Stimulated activated CD4-positive, alpha-beta T cell treated with anti-CD3 and anti-CD28 coated beads, Interleukin-1b, Interleukin-23, amount 100 ng/mL, for 1 hour (primary cell): Measurements from ENCODE around the gene CTSA.
"Not testable (repeated sequence)": the region's sequence is repeated elsewhere in the genome, so short reads cannot be mapped to it uniquely, and the experiment has no call there.

Source experiments
- DNase-seq, 2 donors: peaks; one replicate each; pipeline ENCODE4 v3.0.0-alpha.2; 2020; ENCODE audit warnings: low read depth in 2 of 2

Gene CTSA

GRCh38 chr20:45894797-45895196, 3.7 kb downstream of the CTSA start:
- no peak for DNase-seq

GRCh38 chr20:45896641-45897161, 5.6 kb downstream of the CTSA start:
- DNase-seq: no peak

- DNase-seq: no peak
These were observed 6.2 kb downstream of the CTSA start for GRCh38 chr20:45897289-45897688.

DNA sequence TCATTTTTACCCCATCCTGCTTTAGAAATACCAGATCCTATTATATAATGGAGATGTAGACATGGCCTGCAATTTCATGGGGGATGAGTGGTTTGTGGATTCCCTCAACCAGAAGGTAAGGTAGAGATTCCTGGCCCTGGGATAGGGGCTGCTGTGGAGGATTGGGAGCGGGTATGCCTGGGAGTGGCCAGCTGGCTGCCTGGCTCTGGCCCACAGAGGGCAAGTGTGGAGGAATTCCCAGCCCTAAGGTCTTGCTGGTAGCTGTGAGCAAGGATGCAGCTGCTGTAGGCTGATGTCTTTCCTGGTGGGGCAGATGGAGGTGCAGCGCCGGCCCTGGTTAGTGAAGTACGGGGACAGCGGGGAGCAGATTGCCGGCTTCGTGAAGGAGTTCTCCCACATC, 6.6 kb downstream of the CTSA start:
- no peak for DNase-seq

- DNase-seq: no peak
These were observed 7.2 kb downstream of the CTSA start for GRCh38 chr20:45898285-45898684.

DNA sequence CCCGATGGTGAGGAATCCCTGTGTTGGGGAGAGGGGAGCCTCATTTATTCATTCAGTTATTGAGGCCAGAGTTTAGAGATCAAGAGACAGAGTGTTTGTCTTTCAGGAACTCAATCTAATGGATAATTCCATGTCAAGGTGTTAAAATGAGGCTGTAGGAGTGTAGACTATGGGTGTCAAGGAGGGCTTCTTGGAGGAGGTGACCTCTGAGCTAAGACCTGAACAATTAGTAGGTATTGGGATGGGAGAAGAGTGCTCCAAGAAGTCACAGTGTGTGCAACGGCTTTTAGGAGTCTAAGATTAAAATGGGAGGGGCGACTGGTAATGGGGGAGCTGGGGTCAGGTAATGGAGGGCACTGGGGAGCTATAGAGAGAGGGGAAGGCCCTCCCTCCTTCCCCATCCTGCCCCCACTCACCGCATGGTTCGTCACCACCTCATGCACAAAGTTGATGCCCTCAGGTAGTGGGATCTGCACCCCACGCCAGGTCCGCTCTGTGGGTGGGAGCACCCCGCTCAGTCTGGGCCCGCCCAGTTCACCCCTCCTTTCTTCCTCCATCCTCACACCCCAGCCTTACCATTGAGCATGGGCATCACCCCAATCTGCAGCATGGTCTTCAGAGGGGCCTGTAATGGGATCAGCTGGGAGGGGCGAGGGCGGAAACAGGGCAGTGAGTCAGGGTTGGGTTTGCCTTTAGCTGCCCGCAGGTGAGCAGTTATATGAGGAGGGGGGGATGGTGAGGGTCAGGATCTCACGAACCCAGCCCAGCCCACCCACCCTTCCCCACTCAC, 8.1 kb downstream of the CTSA start:
- no peak for DNase-seq

DNA sequence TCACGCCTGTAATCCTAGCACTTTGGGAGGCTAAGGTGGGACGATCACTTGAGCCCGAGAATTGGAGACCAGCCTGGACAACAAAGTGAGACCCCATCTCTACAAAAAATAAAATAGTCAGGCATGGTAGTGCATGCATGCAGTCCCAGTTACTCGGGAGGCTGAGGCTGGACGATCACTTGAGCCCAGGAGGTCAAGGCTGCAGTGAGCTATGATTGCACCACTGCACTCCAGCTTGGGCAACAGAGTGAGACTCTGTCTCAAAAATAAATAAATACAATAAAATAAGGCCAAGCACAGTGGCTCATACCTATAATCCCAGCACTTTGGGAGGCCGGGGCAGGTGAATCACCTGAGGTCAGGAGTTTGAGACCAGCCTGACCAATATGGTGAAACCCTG, 10.2 kb downstream of the CTSA start:
- not testable (repeated sequence) for DNase-seq

- no peak for DNase-seq
These were observed 11.1 kb downstream of the CTSA start for GRCh38 chr20:45902199-45902701.

DNA sequence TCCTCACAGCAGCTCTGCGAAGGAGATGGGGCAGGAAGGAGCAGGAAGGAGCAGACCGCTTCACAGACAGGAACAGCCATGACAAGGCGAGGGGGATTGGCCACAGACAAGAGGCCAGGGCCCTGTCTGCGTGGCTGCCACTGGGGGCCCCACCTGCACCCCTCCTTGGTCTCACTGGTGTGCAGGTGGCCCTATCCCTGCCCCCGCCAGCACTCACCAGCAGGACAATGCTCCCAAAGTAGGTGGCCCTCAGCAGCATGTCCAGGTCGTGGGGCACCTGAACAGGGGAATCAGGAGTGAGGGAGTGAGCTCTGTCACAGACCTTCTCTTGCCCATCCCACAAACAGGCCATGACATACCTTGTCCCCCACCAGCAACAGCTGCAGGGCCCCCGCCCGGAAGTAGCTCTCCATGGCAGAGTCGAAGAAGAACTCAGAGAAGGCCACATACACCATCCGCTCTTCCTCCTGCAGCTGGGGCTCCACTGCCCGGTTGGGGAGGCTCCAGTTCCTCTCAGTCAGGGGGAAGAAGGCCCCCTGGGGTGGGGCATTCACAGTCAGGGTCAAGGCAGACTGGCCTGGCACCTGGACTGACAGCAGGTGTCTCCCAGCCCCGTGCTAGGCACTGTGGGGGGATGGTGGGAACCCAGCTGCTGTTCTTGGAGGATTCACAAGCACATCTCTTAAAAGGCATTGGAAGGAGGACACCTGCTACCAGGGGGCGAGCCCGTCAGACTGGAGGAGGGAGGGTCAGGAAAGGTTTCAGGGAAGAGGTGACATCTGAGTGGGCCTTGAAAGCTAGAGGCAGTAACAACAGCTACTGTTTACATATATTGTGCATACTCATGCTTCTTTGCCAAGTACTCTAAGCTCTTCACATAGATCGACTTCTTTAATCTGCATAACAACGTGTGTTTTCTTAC, 13.7 kb downstream of the CTSA start:
- DNase-seq: no peak

DNA sequence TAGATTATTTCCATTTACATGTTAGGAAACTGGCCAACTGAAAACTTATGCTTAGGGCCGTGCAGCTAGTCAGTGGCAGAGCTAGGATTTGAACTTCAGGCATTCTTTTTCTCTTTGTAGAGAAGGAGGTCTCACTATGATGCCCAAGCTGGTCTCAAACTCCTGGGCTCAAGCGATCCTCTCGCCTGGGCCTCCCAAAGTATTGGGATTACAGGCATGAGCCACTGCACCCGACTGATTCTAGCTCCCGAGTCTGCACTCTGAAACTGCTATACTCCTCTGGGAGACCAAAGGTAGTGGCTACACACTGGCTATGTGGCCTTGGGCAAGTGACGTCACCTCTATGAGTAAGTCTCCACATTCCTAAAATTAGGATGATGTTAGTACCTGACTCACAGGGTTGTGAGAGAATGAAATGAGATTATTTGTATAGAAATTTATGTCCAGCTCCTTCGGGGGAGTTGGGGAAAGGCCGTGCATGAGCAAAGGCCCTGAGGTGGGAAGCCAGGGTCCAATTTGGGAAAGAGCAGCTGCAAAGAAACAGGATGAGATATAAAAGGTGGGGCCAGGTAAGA, 14.5 kb downstream of the CTSA start:
- no peak for DNase-seq

GRCh38 chr20:45907219-45907948, 16.2 kb downstream of the CTSA start:
- no peak for DNase-seq

DNA sequence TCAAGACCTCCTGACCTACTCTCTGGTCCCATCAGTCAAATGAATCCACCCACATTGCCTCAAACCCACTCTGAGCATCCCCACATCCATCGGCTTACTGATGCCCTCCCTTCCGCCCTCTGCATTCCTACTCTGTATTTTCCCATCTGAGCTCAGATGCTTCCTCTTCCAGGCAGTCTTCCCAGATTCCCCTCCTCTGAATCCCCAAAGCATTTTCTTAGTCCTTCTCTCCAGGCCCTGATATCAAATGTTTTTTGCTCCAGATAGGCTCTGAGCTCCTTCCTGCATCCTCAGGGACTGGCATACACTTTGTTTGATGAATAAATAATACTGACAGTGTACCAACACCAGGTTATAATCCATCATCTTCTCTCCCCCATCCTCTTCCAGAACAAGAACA, 16.9 kb downstream of the CTSA start:
- DNase-seq: no peak

- no peak for DNase-seq
These were observed 18.2 kb downstream of the CTSA start for GRCh38 chr20:45909336-45909808.

DNA sequence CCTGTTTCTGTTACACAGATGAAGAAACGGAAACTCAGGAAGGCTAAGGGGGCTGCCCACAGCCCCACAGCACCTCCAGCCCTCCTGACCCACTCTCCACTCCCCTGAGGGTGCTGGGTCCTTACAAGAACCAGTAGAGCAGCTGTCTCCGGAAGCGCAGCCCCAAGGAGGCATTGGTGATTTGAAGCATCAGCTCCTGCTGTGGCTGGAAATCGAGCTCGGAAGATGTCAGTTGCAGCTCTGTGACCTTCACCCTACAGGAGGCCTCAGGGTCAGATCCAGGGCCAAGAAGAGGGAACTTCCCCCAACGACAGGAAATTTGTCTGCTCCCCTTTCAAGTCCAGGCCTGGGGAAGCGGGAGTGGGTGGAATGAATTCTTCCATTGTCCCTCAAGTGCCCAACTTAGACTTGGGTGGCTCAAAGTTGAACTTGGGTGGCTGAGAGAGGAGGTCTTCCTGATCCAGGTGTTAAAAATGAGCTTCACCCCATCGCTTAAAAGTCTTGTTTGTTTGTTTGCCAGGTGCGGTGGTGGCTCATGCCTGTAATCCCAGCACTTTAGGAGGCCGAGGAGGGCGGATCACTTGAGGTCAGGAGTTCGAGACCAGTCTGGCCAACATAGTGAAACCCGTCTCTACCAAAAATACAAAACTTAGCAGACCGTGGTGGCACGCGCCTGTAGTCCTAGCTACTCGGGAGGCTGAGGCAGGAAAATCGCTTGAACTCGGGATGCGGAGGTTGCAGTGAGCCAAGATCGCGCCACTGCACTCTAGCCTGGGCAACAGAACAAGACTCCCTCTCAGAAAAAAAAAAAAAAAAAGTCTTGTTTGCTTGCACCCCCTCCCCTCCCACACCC, 18.9 kb downstream of the CTSA start:
- DNase-seq: no peak

DNA sequence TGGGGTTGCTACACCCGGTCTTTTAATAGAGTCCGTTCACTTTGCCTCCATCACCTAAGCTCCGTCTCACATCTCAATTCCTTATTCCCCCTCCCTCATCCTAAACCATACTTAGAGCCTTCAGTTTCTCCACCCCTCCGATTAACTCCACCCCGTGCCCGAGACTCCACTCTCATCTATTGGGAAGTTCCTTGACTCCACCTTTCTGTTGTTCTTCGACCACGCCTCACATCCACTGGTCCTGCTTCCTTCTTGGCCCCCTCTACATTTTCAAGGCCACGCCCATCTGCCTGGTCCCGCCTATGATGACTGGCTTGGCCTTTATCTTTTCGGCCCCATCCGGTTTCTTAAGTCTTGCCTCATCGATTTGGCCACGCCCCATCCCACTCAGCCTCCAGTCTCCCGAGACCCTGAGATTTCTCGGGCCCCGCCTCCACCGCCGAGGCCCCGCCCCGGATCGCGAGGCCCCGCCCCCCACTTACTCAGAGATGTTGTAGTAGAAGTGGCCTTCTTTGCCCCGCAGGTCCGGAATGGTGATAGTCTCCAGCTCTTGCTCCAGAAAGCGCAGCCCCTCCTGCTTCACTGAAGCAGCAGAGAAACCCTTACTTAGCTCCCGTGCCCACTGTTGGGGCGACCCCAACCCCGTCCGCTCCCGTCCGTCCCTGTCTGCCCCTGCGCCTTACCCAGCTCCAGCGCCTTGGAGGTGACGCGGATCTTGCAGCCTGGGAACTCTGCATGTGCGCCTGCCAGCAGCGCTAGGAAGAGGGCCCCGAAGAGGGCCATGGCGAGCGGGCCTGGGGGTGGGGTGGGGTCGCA, 19.7 kb downstream of the CTSA start:
- peak; percentile 66 to 94 for DNase-seq

DNA sequence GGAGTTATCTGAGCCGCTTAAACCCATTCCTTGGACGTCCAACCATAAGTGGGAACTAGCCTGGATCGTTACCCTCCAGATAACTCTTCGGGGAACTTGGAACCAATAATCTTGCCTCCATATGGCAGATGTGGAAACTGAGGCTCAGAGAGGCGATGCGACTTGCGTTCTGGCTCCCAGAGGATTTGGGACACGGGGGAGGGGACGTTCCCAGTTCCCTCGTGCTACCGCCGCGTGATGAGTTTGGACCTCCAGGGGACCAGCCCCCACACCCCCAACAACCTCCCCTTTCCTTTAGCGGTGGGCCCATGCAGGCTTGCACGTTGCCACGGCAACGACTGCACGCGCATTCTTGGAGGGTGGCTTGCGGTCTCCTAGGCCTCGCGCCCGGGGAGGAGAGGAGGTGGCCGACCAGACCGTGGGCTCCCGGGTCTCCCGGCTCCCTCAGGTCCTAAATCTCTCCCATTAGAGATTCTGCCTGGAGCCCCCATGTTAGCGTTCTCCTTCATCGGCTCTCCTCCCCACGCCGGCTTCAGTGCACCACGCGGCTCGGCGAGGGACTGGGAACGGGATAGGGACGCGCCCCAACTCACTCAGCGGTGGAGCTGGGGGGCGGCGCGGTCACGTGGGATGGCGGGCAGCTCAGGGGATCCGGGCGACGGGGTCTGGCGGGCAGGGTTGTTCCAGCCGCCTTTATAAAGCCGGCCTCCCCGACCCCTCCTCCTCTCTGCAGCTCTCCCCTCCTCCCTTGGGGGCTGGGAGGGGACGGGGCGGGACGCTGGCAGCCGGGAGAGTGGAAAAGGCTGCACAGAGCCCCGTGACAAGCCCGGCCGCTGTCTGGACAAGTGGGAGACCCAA, 20.6 kb downstream of the CTSA start, which contains the start of gene PLTP:
TSS of gene PLTP (minus strand) at position 670 of the 858 bp plus-strand sequence. CDS start 703 bp downstream, outside the sequence.
- no peak for DNase-seq

- DNase-seq: no peak
These were observed 21.2 kb downstream of the CTSA start for GRCh38 chr20:45912344-45912682.

DNA sequence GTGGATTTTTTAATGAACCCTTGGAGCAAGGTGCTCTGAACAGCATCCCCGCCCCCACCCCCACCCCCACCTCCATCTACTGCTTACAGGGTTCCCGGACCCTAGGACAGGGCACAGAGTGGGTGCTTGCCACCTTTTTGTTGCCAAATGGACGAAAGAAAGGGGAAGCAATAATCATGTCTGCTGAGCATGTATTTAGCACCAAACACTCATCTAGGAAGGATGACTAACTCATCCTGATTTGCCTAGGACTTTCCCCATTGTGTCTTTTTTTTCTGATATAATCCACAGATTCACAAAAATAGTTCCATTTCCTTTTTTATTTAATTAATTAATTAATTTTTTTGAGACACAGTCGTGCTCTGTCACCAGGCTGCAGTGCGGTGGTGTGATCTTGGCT, 22.0 kb downstream of the CTSA start:
- no peak for DNase-seq

DNA sequence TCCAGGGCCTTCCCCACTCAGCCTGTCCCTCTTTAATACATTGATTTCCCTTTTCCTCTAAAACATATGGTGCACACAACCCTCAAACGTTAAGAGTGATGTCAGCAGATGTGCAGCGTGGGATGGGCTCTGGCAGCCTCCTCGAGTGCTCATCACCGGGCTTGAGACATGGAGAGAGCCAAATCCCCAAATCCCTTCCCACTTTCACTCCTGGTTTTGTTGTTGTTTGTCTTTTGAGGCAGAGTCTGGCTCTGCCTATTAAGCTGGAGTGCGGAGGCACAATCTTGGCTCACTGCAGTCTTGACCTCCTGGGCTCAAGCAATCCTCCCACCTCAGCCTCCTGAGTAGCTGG, 26.6 kb downstream of the CTSA start:
- no peak for DNase-seq
